B cell (primary cell): ENCODE measurements around the gene MAST2.

Source experiments
- EZH2 ChIP-seq: IDR thresholded peaks from 2 replicates; pipeline ENCODE4 v1.6.1; 2012; ENCODE audit warnings: borderline replicate concordance, low read depth, mild to moderate bottlenecking, moderate library complexity, low read length; ENCODE audit not compliant: insufficient read depth, poor library complexity, severe bottlenecking
- TF ChIP-seq, protein P1 (sequence below): fragments of 200-600 bp; IDR thresholded peaks from one replicate; pipeline ENCODE4 v1.8.0; 2022; ENCODE audit warnings: antibody characterized with exemption, mild to moderate bottlenecking

DNA sequence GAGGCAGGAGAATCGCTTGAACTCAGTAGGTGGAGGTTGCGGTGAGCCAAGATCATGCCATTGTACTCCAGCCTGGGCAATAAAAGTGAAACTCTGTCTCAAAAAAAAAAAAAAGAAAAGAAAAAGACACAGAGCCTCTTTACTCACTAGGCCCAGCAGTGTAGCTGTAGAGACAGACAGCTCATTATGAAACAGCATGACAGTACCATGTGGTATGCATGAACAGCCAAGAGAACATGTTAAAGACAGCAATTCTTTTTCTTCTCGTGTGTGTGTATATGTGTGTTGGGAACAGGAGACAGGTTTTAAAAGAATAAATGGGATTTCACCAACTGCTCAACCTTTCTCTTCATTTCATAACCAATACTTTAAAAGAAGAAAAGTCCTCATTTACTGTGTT lies 210.2 kb downstream of the MAST2 start:
- no peak for TF ChIP-seq EZH2
- TF ChIP-seq, protein P1, sequence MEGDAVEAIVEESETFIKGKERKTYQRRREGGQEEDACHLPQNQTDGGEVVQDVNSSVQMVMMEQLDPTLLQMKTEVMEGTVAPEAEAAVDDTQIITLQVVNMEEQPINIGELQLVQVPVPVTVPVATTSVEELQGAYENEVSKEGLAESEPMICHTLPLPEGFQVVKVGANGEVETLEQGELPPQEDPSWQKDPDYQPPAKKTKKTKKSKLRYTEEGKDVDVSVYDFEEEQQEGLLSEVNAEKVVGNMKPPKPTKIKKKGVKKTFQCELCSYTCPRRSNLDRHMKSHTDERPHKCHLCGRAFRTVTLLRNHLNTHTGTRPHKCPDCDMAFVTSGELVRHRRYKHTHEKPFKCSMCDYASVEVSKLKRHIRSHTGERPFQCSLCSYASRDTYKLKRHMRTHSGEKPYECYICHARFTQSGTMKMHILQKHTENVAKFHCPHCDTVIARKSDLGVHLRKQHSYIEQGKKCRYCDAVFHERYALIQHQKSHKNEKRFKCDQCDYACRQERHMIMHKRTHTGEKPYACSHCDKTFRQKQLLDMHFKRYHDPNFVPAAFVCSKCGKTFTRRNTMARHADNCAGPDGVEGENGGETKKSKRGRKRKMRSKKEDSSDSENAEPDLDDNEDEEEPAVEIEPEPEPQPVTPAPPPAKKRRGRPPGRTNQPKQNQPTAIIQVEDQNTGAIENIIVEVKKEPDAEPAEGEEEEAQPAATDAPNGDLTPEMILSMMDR: no peak
